Measurements from ENCODE around the gene GTSE1.

GRCh38 chr22:46336119-46337078 is 39.7 kb downstream of the GTSE1 start:
- TF ChIP-seq EZH2 (IDR thresholded peaks at IDR 0.05; ENCODE audit: insufficient read depth, poor library complexity, severe bottlenecking): no peak
- TF ChIP-seq EZH2phosphoT487 (IDR thresholded peaks at IDR 0.05; ENCODE audit: insufficient read depth, low read depth): no peak
